Colonic mucosa (tissue), 4 donors: ENCODE results near the gene TTYH3. TPM values are rescaled to one million over a fixed set of nuclear protein-coding genes. Genes with fewer than 3 reads are reported as not detected.

Source experiments
- DNase-seq: peaks from one replicate; pipeline ENCODE4 v3.0.0-alpha.2; 2020
- H3K27ac ChIP-seq: fragments of 200-600 bp; one replicate; pipeline ENCODE4 v1.8.0; 2021
- H3K27me3 ChIP-seq: fragments of 200-600 bp; one replicate; pipeline ENCODE4 v1.8.0; 2021
- H3K36me3 ChIP-seq: fragments of 200-600 bp; one replicate; pipeline ENCODE4 v1.8.0; 2021
- H3K4me1 ChIP-seq: fragments of 200-600 bp; one replicate; pipeline ENCODE4 v1.8.0; 2021; ENCODE audit warnings: mild to moderate bottlenecking
- H3K4me3 ChIP-seq: fragments of 200-600 bp; one replicate; pipeline ENCODE4 v1.8.0; 2021
- H3K9ac ChIP-seq, 2 donors: one replicate each; pipeline ENCODE4 v1.7.0; 2013; ENCODE audit warnings: control low read depth in 2 of 2, low read depth in 2 of 2, low read length in 2 of 2
- H3K9me3 ChIP-seq: fragments of 200-600 bp; one replicate; pipeline ENCODE4 v1.8.0; 2021
- intact Hi-C: fragments of 100-400 bp; cut with DNase I; formaldehyde crosslinking; loops from one replicate; pipeline ENCODE4 v1.14.1; 2022
- total RNA-seq, 2 donors: library from RNA; stranded (reverse); fragmentation: NEBNext Ultra II Directional in 1 of 2; extraction: Animal tissue kit (Norgen Biotek cat#: 25700) in 1 of 2; gene quantifications; one replicate each; pipeline ENCODE4 v1.2.1, GENCODE V29; 2021
- TF ChIP-seq, protein P1 (sequence below): fragments of 200-600 bp; IDR thresholded peaks from one replicate; pipeline ENCODE4 v1.8.0; 2022; ENCODE audit warnings: antibody characterized with exemption, mild to moderate bottlenecking
- donor health status: healthy.
- donor health status: DM: no; HTN: no; CAD: no.
- donor health status: DM: no; HTN: no; CAD: no.

Gene TTYH3
- total RNA-seq, 2 donors from 2014 or later, result 50.0 to 59.5 TPM

DNA sequence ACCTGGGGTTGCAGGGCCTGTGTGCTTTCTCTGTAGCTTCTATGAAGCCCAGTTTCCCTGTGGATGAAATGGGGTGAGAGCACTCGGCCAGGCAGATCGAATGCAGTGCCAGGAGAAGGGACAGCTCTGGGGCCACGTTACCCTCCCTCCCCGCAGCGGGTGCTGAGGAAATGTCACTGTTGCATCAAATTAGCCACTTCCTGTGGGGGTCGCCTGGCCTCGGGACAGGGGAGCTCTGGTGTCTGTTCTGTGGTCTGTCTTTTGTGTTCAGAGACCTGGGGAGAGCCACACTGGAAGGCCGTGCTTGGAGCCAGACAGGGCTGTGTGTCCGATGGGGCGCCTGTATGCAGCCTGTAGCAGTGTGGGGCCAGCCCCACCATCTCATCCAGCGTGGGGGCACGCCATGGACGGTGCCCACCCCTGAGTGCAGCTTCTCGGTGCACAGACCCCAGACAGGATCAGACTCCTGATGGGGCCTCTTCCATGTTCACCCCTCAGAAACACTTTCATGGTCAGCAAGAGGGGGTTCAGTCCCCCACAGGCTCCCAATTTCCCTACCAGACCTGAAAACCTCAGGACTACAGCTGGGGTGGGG, 13.6 kb downstream of the TTYH3 start:
- Histone ChIP-seq H3K4me3 (no peak overlapping the region), H3K36me3 (no peaks in the 10 kb centered on the region), H3K4me1 (no peaks in the 10 kb centered on the region), H3K9ac (no peak overlapping the region), H3K9me3 (no peaks in the 10 kb centered on the region), H3K27me3 (no peaks in the 10 kb centered on the region), H3K27ac (no peak overlapping the region)
- DNase-seq, result no peak
- TF ChIP-seq, protein P1, sequence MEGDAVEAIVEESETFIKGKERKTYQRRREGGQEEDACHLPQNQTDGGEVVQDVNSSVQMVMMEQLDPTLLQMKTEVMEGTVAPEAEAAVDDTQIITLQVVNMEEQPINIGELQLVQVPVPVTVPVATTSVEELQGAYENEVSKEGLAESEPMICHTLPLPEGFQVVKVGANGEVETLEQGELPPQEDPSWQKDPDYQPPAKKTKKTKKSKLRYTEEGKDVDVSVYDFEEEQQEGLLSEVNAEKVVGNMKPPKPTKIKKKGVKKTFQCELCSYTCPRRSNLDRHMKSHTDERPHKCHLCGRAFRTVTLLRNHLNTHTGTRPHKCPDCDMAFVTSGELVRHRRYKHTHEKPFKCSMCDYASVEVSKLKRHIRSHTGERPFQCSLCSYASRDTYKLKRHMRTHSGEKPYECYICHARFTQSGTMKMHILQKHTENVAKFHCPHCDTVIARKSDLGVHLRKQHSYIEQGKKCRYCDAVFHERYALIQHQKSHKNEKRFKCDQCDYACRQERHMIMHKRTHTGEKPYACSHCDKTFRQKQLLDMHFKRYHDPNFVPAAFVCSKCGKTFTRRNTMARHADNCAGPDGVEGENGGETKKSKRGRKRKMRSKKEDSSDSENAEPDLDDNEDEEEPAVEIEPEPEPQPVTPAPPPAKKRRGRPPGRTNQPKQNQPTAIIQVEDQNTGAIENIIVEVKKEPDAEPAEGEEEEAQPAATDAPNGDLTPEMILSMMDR, result no peak
- intact Hi-C loops, result no loop called here

DNA sequence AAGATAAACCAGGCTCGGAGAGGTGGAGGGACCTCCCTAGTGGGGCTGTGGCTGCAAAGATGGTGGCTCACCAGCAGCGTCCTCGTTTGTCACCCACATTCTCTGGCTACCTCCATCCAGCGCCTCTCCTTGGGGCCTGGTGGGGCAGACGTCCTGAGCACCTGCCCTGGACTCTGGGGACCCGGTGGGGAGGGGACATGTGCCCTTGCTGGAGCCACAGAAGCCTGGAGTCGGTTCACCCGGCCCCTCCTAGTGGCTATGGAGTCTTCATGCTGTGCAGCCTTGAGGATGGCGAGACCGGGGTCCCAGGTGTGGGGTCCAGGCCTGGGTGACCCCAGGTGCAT, 14.5 kb downstream of the TTYH3 start:
- no peak overlapping the region for H3K9ac ChIP-seq
- TF ChIP-seq, protein P1, result no peak
- no peaks in the 10 kb centered on the region for H3K4me1 ChIP-seq
- H3K27ac ChIP-seq, result no peak overlapping the region
- intact Hi-C loops, result no loop called here
- no peaks in the 10 kb centered on the region for H3K27me3 ChIP-seq
- no peak for DNase-seq
- no peaks in the 10 kb centered on the region for H3K36me3 ChIP-seq
- H3K9me3 ChIP-seq, result no peaks in the 10 kb centered on the region
- H3K4me3 ChIP-seq, result no peak overlapping the region

DNA sequence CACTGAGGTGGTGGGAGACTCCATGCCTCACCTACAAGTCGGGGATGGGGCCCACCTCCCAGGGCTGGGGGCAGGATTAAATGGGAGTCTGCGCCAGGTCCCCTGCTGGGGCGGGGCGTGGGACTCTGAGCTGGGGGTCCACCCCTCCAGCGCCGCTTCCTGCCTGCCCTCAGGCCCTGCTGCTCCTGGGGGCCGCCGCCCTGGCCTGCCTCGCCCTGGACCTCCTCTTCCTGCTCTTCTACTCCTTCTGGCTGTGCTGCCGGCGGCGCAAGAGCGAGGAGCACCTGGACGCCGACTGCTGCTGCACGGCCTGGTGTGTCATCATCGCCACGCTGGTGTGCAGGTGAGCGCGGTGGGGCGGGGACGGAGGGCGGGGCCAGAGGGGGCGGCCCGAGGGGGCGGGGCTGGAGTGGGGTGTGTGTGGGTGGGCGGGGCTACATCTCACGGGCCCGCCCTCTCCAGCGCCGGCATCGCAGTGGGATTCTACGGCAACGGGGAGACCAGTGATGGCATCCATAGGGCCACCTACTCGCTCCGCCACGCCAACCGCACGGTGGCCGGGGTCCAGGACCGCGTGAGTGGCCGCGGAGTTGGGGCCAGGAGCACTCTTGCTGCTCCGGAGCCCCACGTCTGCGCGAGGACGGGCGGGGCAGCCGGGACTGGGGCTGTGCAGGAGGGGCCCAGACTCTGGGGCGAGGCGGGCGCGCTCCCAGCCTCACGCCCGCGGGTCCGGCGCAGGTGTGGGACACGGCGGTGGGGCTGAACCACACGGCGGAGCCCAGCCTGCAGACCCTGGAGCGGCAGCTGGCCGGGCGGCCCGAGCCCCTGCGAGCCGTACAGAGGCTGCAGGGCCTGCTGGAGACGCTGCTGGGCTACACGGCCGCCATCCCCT, 15.1 kb downstream of the TTYH3 start:
- H3K4me3 ChIP-seq, result no peak overlapping the region
- no peaks in the 10 kb centered on the region for H3K4me1 ChIP-seq
- intact Hi-C loops, result no loop called here
- H3K9me3 ChIP-seq, result no peaks in the 10 kb centered on the region
- no peak overlapping the region for H3K27ac ChIP-seq
- no peak overlapping the region for H3K9ac ChIP-seq
- no peaks in the 10 kb centered on the region for H3K36me3 ChIP-seq
- no peaks in the 10 kb centered on the region for H3K27me3 ChIP-seq
- DNase-seq, result no peak
- TF ChIP-seq, protein P1, result no peak

DNA sequence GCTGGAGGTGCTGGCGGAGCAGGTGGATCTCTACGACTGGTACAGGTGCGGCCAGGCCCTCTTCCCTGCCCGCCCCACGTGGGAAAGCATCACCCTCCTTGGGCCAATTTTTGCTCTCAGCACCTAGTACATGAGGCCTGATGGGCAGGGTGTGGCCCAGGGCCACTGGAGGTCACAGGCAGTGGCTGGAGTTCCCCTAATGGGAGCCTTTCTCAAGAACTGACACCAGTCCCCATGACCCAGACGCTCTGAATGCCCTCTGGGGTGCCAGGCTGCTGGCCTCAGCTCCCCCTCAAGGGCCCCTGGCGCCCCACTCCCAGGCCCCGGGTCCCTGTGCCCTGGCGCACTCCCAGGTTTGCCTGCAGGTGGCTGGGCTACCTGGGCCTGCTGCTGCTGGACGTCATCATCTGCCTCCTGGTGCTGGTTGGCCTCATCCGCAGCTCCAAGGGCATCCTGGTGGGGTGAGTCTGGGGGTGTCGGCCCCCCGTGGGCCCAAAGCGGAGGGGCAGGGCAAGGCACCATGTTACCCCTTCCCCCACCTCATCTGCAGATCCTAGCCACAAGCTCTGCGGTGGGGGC, 15.9 kb downstream of the TTYH3 start:
- Histone ChIP-seq H3K27ac (no peak overlapping the region), H3K9ac (no peak overlapping the region), H3K9me3 (no peaks in the 10 kb centered on the region), H3K27me3 (no peaks in the 10 kb centered on the region), H3K36me3 (no peaks in the 10 kb centered on the region), H3K4me3 (no peak overlapping the region), H3K4me1 (no peaks in the 10 kb centered on the region)
- intact Hi-C loops, result no loop called here
- TF ChIP-seq, protein P1, result no peak
- no peak for DNase-seq

DNA sequence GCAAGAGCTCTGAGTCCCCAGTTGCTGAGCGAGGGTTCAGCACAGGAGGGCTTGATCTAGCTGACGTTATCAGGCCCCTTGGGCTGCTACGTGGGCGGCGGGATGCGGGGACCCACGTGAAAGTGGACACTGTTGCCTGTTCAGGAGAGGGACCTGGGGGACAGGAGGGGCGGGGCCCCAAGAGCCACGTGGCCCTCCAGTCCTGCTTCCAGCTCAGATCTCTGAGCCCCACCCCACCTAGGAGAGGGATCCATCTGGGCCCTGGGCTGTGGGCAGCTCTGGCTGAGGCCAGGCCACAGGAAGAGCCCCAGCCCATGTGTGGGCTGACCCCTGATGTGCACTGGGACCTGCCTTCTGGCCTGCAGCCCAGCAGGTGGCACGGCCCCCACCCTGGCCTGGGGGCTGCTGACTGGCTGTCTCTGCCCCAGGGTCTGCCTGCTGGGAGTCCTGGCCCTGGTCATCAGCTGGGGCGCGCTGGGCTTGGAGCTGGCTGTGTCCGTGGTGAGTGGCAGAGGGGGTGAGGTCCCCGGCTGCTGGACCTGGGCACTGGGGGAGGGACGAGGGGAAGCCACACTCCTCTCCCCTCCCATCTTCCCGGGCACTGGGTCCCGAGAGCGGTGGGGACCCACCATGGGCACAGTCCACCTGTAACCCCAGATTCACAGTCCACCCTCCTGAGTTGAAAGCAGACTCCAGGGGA, 17.5 kb downstream of the TTYH3 start:
- intact Hi-C loops, result no loop called here
- Histone ChIP-seq H3K9ac (no peak overlapping the region), H3K4me3 (no peak overlapping the region), H3K4me1 (no peaks in the 10 kb centered on the region), H3K27me3 (no peaks in the 10 kb centered on the region), H3K27ac (no peak overlapping the region), H3K36me3 (no peaks in the 10 kb centered on the region), H3K9me3 (no peaks in the 10 kb centered on the region)
- TF ChIP-seq, protein P1, result no peak
- DNase-seq, result no peak
